ENCODE results near the gene GTF2F1.

The GTF2F1 gene

GRCh38 chr19:6376512-6377190 is 16.3 kb downstream of the GTF2F1 start:
- Histone ChIP-seq H3K9ac (ENCODE audit: low read length) (no peak overlapping the region), H3K27ac (ENCODE audit: low read depth, low read length) (no peak overlapping the region)

DNA sequence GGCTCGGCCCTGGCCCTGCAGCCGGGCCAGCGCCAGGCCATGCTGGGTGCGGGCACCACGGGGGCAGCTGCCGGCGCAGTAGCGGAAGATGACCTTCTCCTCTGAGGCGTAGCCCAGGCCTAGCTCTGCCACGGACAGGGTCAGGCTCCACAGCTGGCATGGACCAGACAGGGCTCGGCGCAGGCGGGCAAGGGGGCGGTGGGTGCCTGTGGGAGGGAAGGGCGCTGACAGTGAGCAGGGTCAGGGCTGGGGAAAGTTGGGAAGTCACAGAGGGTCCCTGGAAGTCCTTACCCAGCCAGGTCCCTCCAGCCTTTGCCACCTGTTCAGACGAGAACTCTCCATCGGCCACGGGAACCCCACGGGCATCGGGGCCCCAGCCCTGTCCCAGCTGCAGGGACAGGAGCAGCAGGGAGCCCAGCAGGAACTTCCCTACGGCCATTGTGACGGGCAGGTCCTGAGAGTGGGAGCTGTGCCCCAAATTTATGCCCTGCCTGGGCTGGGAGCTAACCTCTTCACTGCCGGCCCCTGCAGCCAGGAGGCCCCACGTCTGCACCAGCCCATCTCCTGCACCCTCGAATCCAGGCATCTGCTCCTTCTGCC is 17.5 kb downstream of the GTF2F1 start, which contains the start of gene PSPN:
Gene PSPN (minus strand): TSS at position 523 of the 600 bp plus-strand sequence. CDS start 84 bp downstream, at position 439.
- no peak within 1 kb of the TSS for H2AK5ac ChIP-seq (ENCODE audit: low read length)
- H4K12ac ChIP-seq (ENCODE audit: low read depth, low read length) = no peak within 1 kb of the TSS
- no peak within 1 kb of the TSS for H3K4me2 ChIP-seq (ENCODE audit: low read length)
- WGBS (ENCODE audit: extremely low coverage, insufficient coverage, insufficient read length) = no CpG with 5 or more reads among the region's 25 CpGs
- no peak within 1 kb of the TSS for H4K91ac ChIP-seq (ENCODE audit: low read depth, low read length)
- DNase-seq = no peak
- H3K79me1 ChIP-seq (ENCODE audit: low read length) = peaks cover 10% of the 10 kb centered on the region
- H3K14ac ChIP-seq (ENCODE audit: low read length) = no peak within 1 kb of the TSS
- H2BK120ac ChIP-seq (ENCODE audit: insufficient read depth, low read length, poor library complexity) = no peak within 1 kb of the TSS
- no peak within 1 kb of the TSS for H3K23ac ChIP-seq (ENCODE audit: low read length)
- H2AFZ ChIP-seq (ENCODE audit: insufficient read depth, low read length, poor library complexity) = no peak within 1 kb of the TSS
- H3K27me3 ChIP-seq (ENCODE audit: insufficient read depth, low read length) = no peaks in the 10 kb centered on the region
- peaks cover 9 to 22% of the 10 kb centered on the region in 2 experiments for H3K4me1 ChIP-seq (ENCODE audit: control insufficient read depth in 1 of 2, insufficient read depth in 2 of 2, low read length in 2 of 2)
- peaks cover 33 to 39% of the 10 kb centered on the region in 2 experiments for H3K36me3 ChIP-seq (ENCODE audit: control insufficient read depth in 1 of 2, insufficient read depth in 2 of 2, low read length in 2 of 2)
- H3K9me3 ChIP-seq (ENCODE audit: insufficient read depth, low read depth, low read length) = peaks cover 6% of the 10 kb centered on the region
- H3K9ac ChIP-seq (ENCODE audit: low read length) = no peak within 1 kb of the TSS
- H3K4ac ChIP-seq (ENCODE audit: low read depth, low read length) = no peak within 1 kb of the TSS
- no peak within 1 kb of the TSS for H3K27ac ChIP-seq (ENCODE audit: low read depth, low read length)
- H2BK5ac ChIP-seq (ENCODE audit: low read depth, low read length, poor library complexity) = no peak within 1 kb of the TSS
- no peak within 1 kb of the TSS for H4K8ac ChIP-seq (ENCODE audit: low read depth, low read length)
- no peak within 1 kb of the TSS for H3K18ac ChIP-seq (ENCODE audit: low read length)
- H3K79me2 ChIP-seq (ENCODE audit: control insufficient read depth, insufficient read depth, low read length, poor library complexity) = peaks cover 2% of the 10 kb centered on the region
- H2BK12ac ChIP-seq (ENCODE audit: low read length) = no peak within 1 kb of the TSS
- H3K4me3 ChIP-seq (ENCODE audit: low read depth, low read length) = no peak within 1 kb of the TSS

More at GRCh38 chr19:6376512-6377190, 16.3 kb downstream of the GTF2F1 start:
- H3K18ac ChIP-seq (ENCODE audit: low read length) = no peak overlapping the region
- no peak overlapping the region for H3K23ac ChIP-seq (ENCODE audit: low read length)
- H3K79me1 ChIP-seq (ENCODE audit: low read length) = peaks cover 10% of the 10 kb centered on the region
- no peak overlapping the region for H2AK5ac ChIP-seq (ENCODE audit: low read length)
- no peak overlapping the region for H2BK120ac ChIP-seq (ENCODE audit: insufficient read depth, low read length, poor library complexity)
- H3K14ac ChIP-seq (ENCODE audit: low read length) = no peak overlapping the region
- DNase-seq = peak in 1 of 2 donors; percentile 26
- H3K4me1 ChIP-seq (ENCODE audit: control insufficient read depth in 1 of 2, insufficient read depth in 2 of 2, low read length in 2 of 2) = peaks cover 9 to 22% of the 10 kb centered on the region in 2 experiments
- H4K8ac ChIP-seq (ENCODE audit: low read depth, low read length) = no peak overlapping the region
- H4K91ac ChIP-seq (ENCODE audit: low read depth, low read length) = no peak overlapping the region
- no peak overlapping the region for H2BK12ac ChIP-seq (ENCODE audit: low read length)
- H3K79me2 ChIP-seq (ENCODE audit: control insufficient read depth, insufficient read depth, low read length, poor library complexity) = peaks cover 2% of the 10 kb centered on the region
- peaks cover 9% of the 10 kb centered on the region for H3K9me3 ChIP-seq (ENCODE audit: insufficient read depth, low read depth, low read length)
- H2AFZ ChIP-seq (ENCODE audit: insufficient read depth, low read length, poor library complexity) = no peak overlapping the region
- H4K12ac ChIP-seq (ENCODE audit: low read depth, low read length) = no peak overlapping the region
- H3K27me3 ChIP-seq (ENCODE audit: insufficient read depth, low read length) = no peaks in the 10 kb centered on the region
- no peak overlapping the region for H2BK5ac ChIP-seq (ENCODE audit: low read depth, low read length, poor library complexity)
- no peak overlapping the region for H3K4ac ChIP-seq (ENCODE audit: low read depth, low read length)
- H3K36me3 ChIP-seq (ENCODE audit: control insufficient read depth in 1 of 2, insufficient read depth in 2 of 2, low read length in 2 of 2) = peaks cover 44 to 50% of the 10 kb centered on the region in 2 experiments
- no peak overlapping the region for H3K4me3 ChIP-seq (ENCODE audit: low read depth, low read length)
- WGBS (ENCODE audit: extremely low coverage, insufficient coverage, insufficient read length) = no CpG with 5 or more reads among the region's 19 CpGs
- H3K4me2 ChIP-seq (ENCODE audit: low read length) = no peak overlapping the region

DNA sequence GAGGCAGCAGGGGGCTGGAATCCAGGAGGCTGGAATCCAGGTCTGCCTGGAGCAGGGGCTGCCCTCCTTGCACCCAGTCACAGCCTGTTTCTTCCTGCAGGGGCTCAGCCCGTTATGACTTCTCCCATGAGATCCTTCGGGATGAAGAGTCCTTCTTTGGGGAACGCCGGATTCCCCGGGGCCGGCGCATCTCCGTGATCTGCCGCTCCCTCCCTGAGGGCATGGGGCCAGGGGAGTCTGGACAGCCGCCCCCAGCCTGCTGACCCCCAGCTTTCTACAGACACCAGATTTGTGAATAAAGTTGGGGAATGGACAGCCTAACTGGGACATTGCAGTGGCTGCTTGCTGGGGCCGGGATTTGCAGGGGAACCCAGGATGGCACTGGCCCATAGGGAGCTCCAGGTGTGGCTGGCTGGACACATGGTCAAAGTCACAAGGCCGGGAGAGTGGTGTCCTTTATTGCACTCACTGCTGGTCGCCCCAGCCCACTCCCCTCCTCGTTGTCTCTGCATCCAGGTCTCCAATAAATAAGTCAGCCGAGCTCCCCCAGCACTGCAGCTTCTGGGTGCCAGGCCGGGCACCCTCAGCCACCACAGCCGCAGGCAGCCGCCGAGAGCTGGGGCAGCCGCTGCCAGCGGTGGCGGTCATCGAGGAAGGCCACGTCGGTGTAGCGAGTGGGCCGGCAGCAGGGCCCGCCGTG is 18.1 kb downstream of the GTF2F1 start:
- Histone ChIP-seq H2BK120ac (ENCODE audit: insufficient read depth, low read length, poor library complexity) (no peak overlapping the region), H3K4ac (ENCODE audit: low read depth, low read length) (no peak overlapping the region), H3K4me3 (ENCODE audit: low read depth, low read length) (no peak overlapping the region), H4K91ac (ENCODE audit: low read depth, low read length) (no peak overlapping the region), H2BK12ac (ENCODE audit: low read length) (no peak overlapping the region), H2AFZ (ENCODE audit: insufficient read depth, low read length, poor library complexity) (no peak overlapping the region), H3K4me2 (ENCODE audit: low read length) (no peak overlapping the region), H2AK5ac (ENCODE audit: low read length) (no peak overlapping the region), H3K36me3 (ENCODE audit: control insufficient read depth in 1 of 2, insufficient read depth in 2 of 2, low read length in 2 of 2) (peaks cover 26 to 32% of the 10 kb centered on the region in 2 experiments), H3K9me3 (ENCODE audit: insufficient read depth, low read depth, low read length) (peaks cover 1% of the 10 kb centered on the region), H3K14ac (ENCODE audit: low read length) (no peak overlapping the region), H4K8ac (ENCODE audit: low read depth, low read length) (no peak overlapping the region), H3K79me2 (ENCODE audit: control insufficient read depth, insufficient read depth, low read length, poor library complexity) (peaks cover 2% of the 10 kb centered on the region), H3K4me1 (ENCODE audit: control insufficient read depth in 1 of 2, insufficient read depth in 2 of 2, low read length in 2 of 2) (peaks cover 9 to 22% of the 10 kb centered on the region in 2 experiments), H3K23ac (ENCODE audit: low read length) (no peak overlapping the region), H3K27me3 (ENCODE audit: insufficient read depth, low read length) (no peaks in the 10 kb centered on the region), H2BK5ac (ENCODE audit: low read depth, low read length, poor library complexity) (no peak overlapping the region), H4K12ac (ENCODE audit: low read depth, low read length) (no peak overlapping the region), H3K9ac (ENCODE audit: low read length) (no peak overlapping the region), H3K27ac (ENCODE audit: low read depth, low read length) (no peak overlapping the region), H3K18ac (ENCODE audit: low read length) (no peak overlapping the region), H3K79me1 (ENCODE audit: low read length) (peaks cover 10% of the 10 kb centered on the region)
- no peak for DNase-seq
- no CpG with 5 or more reads among the region's 29 CpGs for WGBS (ENCODE audit: extremely low coverage, insufficient coverage, insufficient read length)

DNA sequence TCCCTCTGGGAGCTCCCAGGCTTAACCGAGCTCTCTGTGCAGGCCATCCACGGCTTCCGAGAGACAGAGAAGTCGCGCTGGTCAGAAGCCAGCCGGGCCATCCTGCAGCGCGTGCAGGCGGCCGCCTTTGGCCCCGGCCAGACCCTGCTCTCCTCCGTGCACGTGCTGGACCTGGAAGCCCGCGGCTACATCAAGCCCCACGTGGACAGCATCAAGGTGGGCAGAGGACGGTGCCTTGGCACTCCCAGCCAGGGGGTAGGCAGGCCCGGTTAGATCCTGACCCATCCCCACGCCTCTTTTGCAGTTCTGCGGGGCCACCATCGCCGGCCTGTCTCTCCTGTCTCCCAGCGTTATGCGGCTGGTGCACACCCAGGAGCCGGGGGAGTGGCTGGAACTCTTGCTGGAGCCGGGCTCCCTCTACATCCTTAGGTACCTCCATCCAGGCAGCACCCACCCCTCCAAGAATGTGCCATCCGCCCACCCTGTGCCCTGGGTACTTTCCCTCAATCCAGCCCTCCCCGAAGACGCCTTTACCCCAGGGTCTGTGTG is 18.7 kb downstream of the GTF2F1 start:
- H3K36me3 ChIP-seq (ENCODE audit: control insufficient read depth in 1 of 2, insufficient read depth in 2 of 2, low read length in 2 of 2) = peaks cover 21 to 27% of the 10 kb centered on the region in 2 experiments
- no peak for DNase-seq
- no peak overlapping the region for H3K27ac ChIP-seq (ENCODE audit: low read depth, low read length)
- no peak overlapping the region for H3K4me3 ChIP-seq (ENCODE audit: low read depth, low read length)
- no CpG with 5 or more reads among the region's 29 CpGs for WGBS (ENCODE audit: extremely low coverage, insufficient coverage, insufficient read length)
- H2AK5ac ChIP-seq (ENCODE audit: low read length) = peak overlapping the region; percentile 49
- H3K4me2 ChIP-seq (ENCODE audit: low read length) = no peak overlapping the region
- no peak overlapping the region for H2BK120ac ChIP-seq (ENCODE audit: insufficient read depth, low read length, poor library complexity)
- H3K9me3 ChIP-seq (ENCODE audit: insufficient read depth, low read depth, low read length) = peaks cover 1% of the 10 kb centered on the region
- H3K4ac ChIP-seq (ENCODE audit: low read depth, low read length) = no peak overlapping the region
- peaks cover 9 to 22% of the 10 kb centered on the region in 2 experiments for H3K4me1 ChIP-seq (ENCODE audit: control insufficient read depth in 1 of 2, insufficient read depth in 2 of 2, low read length in 2 of 2)
- peak overlapping the region; percentile 53 for H4K91ac ChIP-seq (ENCODE audit: low read depth, low read length)
- no peak overlapping the region for H2AFZ ChIP-seq (ENCODE audit: insufficient read depth, low read length, poor library complexity)
- H3K18ac ChIP-seq (ENCODE audit: low read length) = no peak overlapping the region
- H4K8ac ChIP-seq (ENCODE audit: low read depth, low read length) = no peak overlapping the region
- no peak overlapping the region for H2BK5ac ChIP-seq (ENCODE audit: low read depth, low read length, poor library complexity)
- peak overlapping the region; percentile 33 for H3K14ac ChIP-seq (ENCODE audit: low read length)
- no peak overlapping the region for H2BK12ac ChIP-seq (ENCODE audit: low read length)
- no peak overlapping the region for H3K23ac ChIP-seq (ENCODE audit: low read length)
- peaks cover 10% of the 10 kb centered on the region for H3K79me1 ChIP-seq (ENCODE audit: low read length)
- H3K79me2 ChIP-seq (ENCODE audit: control insufficient read depth, insufficient read depth, low read length, poor library complexity) = peaks cover 2% of the 10 kb centered on the region
- no peaks in the 10 kb centered on the region for H3K27me3 ChIP-seq (ENCODE audit: insufficient read depth, low read length)
- H3K9ac ChIP-seq (ENCODE audit: low read length) = no peak overlapping the region
- peak overlapping the region; percentile 6 for H4K12ac ChIP-seq (ENCODE audit: low read depth, low read length)
